HG03565 (cell line): ENCODE data around the gene ALOX15.
"Not testable (repeated sequence)": the region's sequence is repeated elsewhere in the genome, so short reads cannot be mapped to it uniquely, and the experiment has no call there.

Experiments
- ATAC-seq: cut with Tn5 transposase; IDR thresholded peaks from one replicate; pipeline ENCODE4 v1.9.1; 2021; ENCODE audit warnings: mild to moderate bottlenecking, moderate library complexity; ENCODE audit not compliant: unreplicated experiment

The ALOX15 gene

GRCh38 chr17:4594931-4595684 lies 46.4 kb downstream of the ALOX15 start:
- ATAC-seq, result no peak

GRCh38 chr17:4594406-4594805 lies 47.1 kb downstream of the ALOX15 start:
- ATAC-seq, result no peak

GRCh38 chr17:4593021-4593421 lies 48.5 kb downstream of the ALOX15 start:
- ATAC-seq, result no peak

- no peak for ATAC-seq
These were observed 49.1 kb downstream of the ALOX15 start for GRCh38 chr17:4592240-4593005.

GRCh38 chr17:4591529-4591928 lies 49.9 kb downstream of the ALOX15 start:
- no peak for ATAC-seq

- ATAC-seq, result no peak
These were observed 50.5 kb downstream of the ALOX15 start for GRCh38 chr17:4590981-4591453.

- not testable (repeated sequence) for ATAC-seq
These were observed 51.4 kb downstream of the ALOX15 start for GRCh38 chr17:4590042-4590441.

- no peak for ATAC-seq
These were observed 52.4 kb downstream of the ALOX15 start for GRCh38 chr17:4588898-4589625.

- ATAC-seq, result no peak
These were observed 53.1 kb downstream of the ALOX15 start for GRCh38 chr17:4588391-4588790.

- ATAC-seq, result no peak
These were observed 53.7 kb downstream of the ALOX15 start for GRCh38 chr17:4587803-4588202.

- ATAC-seq, result no peak
These were observed 54.3 kb downstream of the ALOX15 start for GRCh38 chr17:4587195-4587594.

GRCh38 chr17:4586043-4586442 lies 55.4 kb downstream of the ALOX15 start:
- ATAC-seq, result no peak

- ATAC-seq, result no peak
These were observed 55.9 kb downstream of the ALOX15 start for GRCh38 chr17:4585638-4585994.

- ATAC-seq, result no peak
These were observed 56.4 kb downstream of the ALOX15 start for GRCh38 chr17:4584917-4585637.

GRCh38 chr17:4584101-4584916 lies 57.2 kb downstream of the ALOX15 start, which contains the start of gene SMTNL2:
Gene SMTNL2 (plus strand): TSS chr17:4584529. CDS start chr17:4584606, 77 bp downstream.
- ATAC-seq, result no peak

- ATAC-seq, result no peak
These were observed 57.7 kb downstream of the ALOX15 start for GRCh38 chr17:4583782-4584100.

GRCh38 chr17:4583206-4583605 lies 58.3 kb downstream of the ALOX15 start:
- no peak for ATAC-seq

- no peak for ATAC-seq
These were observed 58.8 kb downstream of the ALOX15 start for GRCh38 chr17:4582691-4583090.

- ATAC-seq, result no peak
These were observed 59.4 kb downstream of the ALOX15 start for GRCh38 chr17:4582101-4582501.
